ENCODE results near the gene MEFV. TPM values are rescaled to one million over a fixed set of nuclear protein-coding genes. Genes with fewer than 3 reads are reported as not detected.

The MEFV gene
- total and polyA plus RNA-seq, 2 of the 13 experiments (the other 11 are each of a cell fraction or from before 2014, with no cell fraction given), result 0.22 TPM; not detected in 1

DNA sequence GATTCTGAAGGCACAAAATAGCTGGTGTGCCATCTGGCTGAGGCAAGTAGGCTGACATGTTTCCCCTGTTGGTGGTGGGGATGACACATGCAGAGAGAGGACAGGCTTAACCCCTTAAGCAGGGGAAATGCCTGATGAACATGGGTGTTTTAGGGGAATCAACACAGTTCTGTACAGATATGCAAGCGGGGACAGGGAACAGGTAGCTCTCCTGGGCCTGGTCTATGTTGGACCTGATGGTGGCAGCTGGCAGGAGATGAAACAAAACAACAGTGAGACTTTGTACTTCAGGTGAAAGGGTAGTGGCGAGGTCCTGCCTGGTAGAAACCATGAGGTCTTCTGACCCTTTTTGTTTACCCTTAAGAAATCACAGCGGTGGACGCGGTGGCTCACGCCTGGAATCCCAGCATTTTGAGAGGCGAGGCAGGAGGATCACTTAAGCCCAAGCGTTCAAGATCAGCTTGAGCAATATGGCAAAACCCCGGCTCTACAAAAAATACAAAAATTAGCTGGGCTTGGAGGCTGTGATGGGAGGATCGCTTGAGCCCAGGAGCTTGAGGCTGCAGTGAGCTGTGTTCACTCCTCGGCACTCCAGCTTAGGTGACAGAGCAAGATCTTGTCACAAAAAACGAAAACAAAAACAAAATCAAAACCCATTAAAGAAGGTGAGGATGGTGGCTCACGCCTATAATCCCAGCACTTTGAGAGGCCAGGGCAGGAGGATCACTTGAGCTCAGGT is 57.9 kb downstream of the MEFV start (continued):
- TF ChIP-seq HOMEZ (CRISPR knock-in tag; IDR thresholded peaks at IDR 0.05; ENCODE audit: low read depth) (no peak), CBX2 (IDR thresholded peaks at IDR 0.05; ENCODE audit: low read depth, low read length) (no peak), CBX2 (CRISPR knock-in tag; IDR thresholded peaks at IDR 0.05; ENCODE audit: low read depth) (no peak), CHD4 (IDR thresholded peaks at IDR 0.05; ENCODE audit: borderline replicate concordance, low read length) (no peak), ZNF776 (CRISPR knock-in tag; IDR thresholded peaks at IDR 0.05) (no peak), HIVEP1 (CRISPR knock-in tag; IDR thresholded peaks at IDR 0.05) (0 out of 2 replicates have a peak, but pooled peaks have one; percentile 61), TAF15 (IDR thresholded peaks at IDR 0.05; ENCODE audit: low read depth, low read length, poor library complexity, severe bottlenecking) (no peak), HOXA9 (CRISPR knock-in tag; IDR thresholded peaks at IDR 0.05; ENCODE audit: borderline replicate concordance) (no peak), GATAD2A (CRISPR knock-in tag; IDR thresholded peaks at IDR 0.05) (peak; percentile 76; the same call in 1 of the 2 replicates), BORCS8-MEF2B (CRISPR knock-in tag; IDR thresholded peaks at IDR 0.05) (no peak), ZNF687 (CRISPR knock-in tag; IDR thresholded peaks at IDR 0.05) (no peak), ZNF251 (CRISPR knock-in tag; IDR thresholded peaks at IDR 0.05) (no peak), ZC3H4 (CRISPR knock-in tag; IDR thresholded peaks at IDR 0.05; ENCODE audit: borderline replicate concordance) (no peak), ZNF615 (CRISPR knock-in tag; IDR thresholded peaks at IDR 0.05; ENCODE audit: borderline replicate concordance) (no peak), ZNF543 (CRISPR knock-in tag; IDR thresholded peaks at IDR 0.05) (no peak), ARNT (IDR thresholded peaks at IDR 0.05) (no peak), FOXP4 (CRISPR knock-in tag; IDR thresholded peaks at IDR 0.05) (peak; percentile 42; the same call in 1 of the 2 replicates), TMF1 (CRISPR knock-in tag; IDR thresholded peaks at IDR 0.05; ENCODE audit: low read depth) (no peak)
- TF ChIP-seq, protein P1, sequence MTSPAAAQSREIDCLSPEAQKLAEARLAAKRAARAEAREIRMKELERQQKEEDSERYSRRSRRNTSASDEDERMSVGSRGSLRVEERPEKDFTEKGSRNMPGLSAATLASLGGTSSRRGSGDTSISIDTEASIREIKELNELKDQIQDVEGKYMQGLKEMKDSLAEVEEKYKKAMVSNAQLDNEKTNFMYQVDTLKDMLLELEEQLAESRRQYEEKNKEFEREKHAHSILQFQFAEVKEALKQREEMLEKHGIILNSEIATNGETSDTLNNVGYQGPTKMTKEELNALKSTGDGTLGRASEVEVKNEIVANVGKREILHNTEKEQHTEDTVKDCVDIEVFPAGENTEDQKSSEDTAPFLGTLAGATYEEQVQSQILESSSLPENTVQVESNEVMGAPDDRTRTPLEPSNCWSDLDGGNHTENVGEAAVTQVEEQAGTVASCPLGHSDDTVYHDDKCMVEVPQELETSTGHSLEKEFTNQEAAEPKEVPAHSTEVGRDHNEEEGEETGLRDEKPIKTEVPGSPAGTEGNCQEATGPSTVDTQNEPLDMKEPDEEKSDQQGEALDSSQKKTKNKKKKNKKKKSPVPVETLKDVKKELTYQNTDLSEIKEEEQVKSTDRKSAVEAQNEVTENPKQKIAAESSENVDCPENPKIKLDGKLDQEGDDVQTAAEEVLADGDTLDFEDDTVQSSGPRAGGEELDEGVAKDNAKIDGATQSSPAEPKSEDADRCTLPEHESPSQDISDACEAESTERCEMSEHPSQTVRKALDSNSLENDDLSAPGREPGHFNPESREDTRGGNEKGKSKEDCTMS (CRISPR knock-in tag; conservative IDR thresholded peaks at IDR 0.05), result no peak
- TF ChIP-seq, protein P2, sequence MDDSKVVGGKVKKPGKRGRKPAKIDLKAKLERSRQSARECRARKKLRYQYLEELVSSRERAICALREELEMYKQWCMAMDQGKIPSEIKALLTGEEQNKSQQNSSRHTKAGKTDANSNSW (CRISPR knock-in tag; IDR thresholded peaks at IDR 0.05; ENCODE audit: borderline replicate concordance), result no peak
